GM18505 (cell line): ENCODE data around the gene YBEY.
"Not testable (repeated sequence)": the region's sequence is repeated elsewhere in the genome, so short reads cannot be mapped to it uniquely, and the experiment has no call there.

Experiments used
- ATAC-seq: cut with Tn5 transposase; IDR thresholded peaks from one replicate; pipeline ENCODE4 v1.9.1; 2021; ENCODE audit not compliant: unreplicated experiment
- POLR2A ChIP-seq: IDR thresholded peaks from 4 replicates; pipeline ENCODE4 v1.6.1; 2011; ENCODE audit warnings: borderline replicate concordance; ENCODE audit not compliant: insufficient read depth, insufficient read length; ENCODE audit errors: extremely low read depth

The YBEY gene

GRCh38 chr21:46304955-46305354 is 18.8 kb downstream of the YBEY start:
- no peak for TF ChIP-seq POLR2A
- no peak for ATAC-seq

GRCh38 chr21:46307625-46308024 is 21.5 kb downstream of the YBEY start:
- no peak for ATAC-seq
- TF ChIP-seq POLR2A = no peak

GRCh38 chr21:46308431-46308830 is 22.3 kb downstream of the YBEY start:
- ATAC-seq = no peak
- no peak for TF ChIP-seq POLR2A

GRCh38 chr21:46310260-46310659 is 24.1 kb downstream of the YBEY start:
- ATAC-seq = not testable (repeated sequence)

GRCh38 chr21:46311568-46311967 is 25.4 kb downstream of the YBEY start:
- no peak for TF ChIP-seq POLR2A
- no peak for ATAC-seq

- TF ChIP-seq POLR2A = no peak
- no peak for ATAC-seq
Observed at GRCh38 chr21:46312949-46313348, 26.8 kb downstream of the YBEY start.

GRCh38 chr21:46314441-46315020 is 28.4 kb downstream of the YBEY start:
- no peak for ATAC-seq
- no peak for TF ChIP-seq POLR2A

GRCh38 chr21:46316708-46317324 is 30.7 kb downstream of the YBEY start:
- no peak for TF ChIP-seq POLR2A
- no peak for ATAC-seq

- ATAC-seq = no peak
Observed at GRCh38 chr21:46317710-46318463, 31.7 kb downstream of the YBEY start.

GRCh38 chr21:46318464-46318845 is 32.3 kb downstream of the YBEY start:
- no peak for ATAC-seq
- TF ChIP-seq POLR2A = no peak

More at GRCh38 chr21:46317710-46318463, 31.7 kb downstream of the YBEY start:
- no peak for TF ChIP-seq POLR2A

- ATAC-seq = no peak
- no peak for TF ChIP-seq POLR2A
Observed at GRCh38 chr21:46319186-46319585, 33.0 kb downstream of the YBEY start.

GRCh38 chr21:46320331-46320801 is 34.2 kb downstream of the YBEY start:
- no peak for TF ChIP-seq POLR2A
- no peak for ATAC-seq

GRCh38 chr21:46322351-46323226 is 36.4 kb downstream of the YBEY start:
- no peak for ATAC-seq
- no peak for TF ChIP-seq POLR2A

GRCh38 chr21:46323227-46323709 is 37.1 kb downstream of the YBEY start:
- peak; percentile 3 for ATAC-seq
- TF ChIP-seq POLR2A = no peak
